Stimulated activated CD4-positive, alpha-beta T cell treated with anti-CD3 and anti-CD28 coated beads, Interleukin-1b, Interleukin-23, amount 100 ng/mL, for 48 hours (primary cell): ENCODE measurements around the gene SMAD2.
"Not testable (repeated sequence)": the region's sequence is repeated elsewhere in the genome, so short reads cannot be mapped to it uniquely, and the experiment has no call there.

Experiments
- DNase-seq: peaks from one replicate; pipeline ENCODE4 v3.0.0-alpha.2; 2020

The SMAD2 gene

GRCh38 chr18:47781561-47781960, 148.9 kb downstream of the SMAD2 start:
- DNase-seq: no peak

GRCh38 chr18:47780011-47780725, 150.3 kb downstream of the SMAD2 start:
- no peak for DNase-seq

DNA sequence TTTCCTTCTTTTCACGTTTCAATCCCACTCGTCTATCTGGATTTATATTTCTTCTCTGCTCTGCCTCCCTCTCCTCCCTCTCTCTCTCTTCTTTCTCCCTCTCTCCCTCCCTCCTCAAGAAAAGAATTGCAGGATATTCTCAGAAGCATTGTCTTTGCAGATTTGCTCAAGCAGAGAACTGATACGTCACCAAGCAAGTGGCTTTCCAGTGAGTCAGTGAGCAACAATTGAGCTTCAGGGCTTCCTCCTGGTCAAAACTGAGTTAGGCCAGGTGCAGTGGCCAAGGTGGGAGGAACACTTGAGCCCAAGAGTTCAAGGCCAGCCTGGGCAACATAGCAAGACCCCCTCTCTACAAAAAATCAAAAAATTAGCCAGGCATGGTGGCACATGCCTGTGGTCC, 151.1 kb downstream of the SMAD2 start:
- no peak for DNase-seq

GRCh38 chr18:47777626-47778025, 152.8 kb downstream of the SMAD2 start:
- no peak for DNase-seq

- no peak for DNase-seq
These were observed 154.5 kb downstream of the SMAD2 start for GRCh38 chr18:47775961-47776360.

- DNase-seq: no peak
These were observed 156.5 kb downstream of the SMAD2 start for GRCh38 chr18:47773931-47774330.

DNA sequence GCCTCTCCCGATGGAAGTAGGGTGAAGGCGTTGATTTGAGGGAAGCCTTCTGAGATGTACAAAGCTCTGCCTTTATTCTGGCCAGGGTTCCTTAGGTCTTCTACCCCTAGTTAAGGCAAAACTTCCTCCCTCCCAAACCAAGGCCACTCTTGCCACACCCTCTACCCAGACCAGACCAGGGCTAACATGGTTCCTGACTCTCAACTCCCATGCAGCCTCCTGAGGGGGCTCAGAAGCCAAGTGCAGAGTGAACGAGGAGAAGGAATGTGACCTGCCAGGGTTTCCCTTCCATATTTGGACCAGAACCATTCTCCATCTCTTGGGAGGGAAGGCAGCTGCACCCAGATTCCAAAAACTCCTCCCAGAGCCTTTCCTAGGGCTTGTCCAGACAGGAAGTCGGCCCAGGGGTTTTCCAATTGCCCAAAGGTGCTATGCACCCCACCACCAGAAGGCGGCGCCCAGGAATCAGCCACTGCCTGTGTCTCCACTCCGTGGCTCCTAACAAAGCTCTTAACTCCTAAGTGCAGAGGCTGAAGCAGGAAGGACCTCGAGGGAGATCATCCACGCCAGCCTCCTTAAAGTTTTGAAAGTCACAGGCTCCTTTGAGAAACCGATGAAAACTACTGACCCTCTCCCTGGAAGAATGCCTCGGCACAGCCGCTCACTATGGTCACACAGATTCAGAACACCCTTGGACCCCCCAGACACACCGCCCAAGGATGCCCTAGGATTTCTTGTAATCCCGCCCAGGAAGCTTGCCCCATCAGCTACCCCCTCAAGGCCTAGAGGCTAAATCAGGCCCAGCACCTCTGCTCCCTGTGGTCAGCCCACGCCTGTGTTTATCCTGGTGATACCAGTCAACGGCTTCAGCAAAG, 157.8 kb downstream of the SMAD2 start:
- DNase-seq: peak; percentile 56

GRCh38 chr18:47771922-47772321, 158.5 kb downstream of the SMAD2 start:
- no peak for DNase-seq

DNA sequence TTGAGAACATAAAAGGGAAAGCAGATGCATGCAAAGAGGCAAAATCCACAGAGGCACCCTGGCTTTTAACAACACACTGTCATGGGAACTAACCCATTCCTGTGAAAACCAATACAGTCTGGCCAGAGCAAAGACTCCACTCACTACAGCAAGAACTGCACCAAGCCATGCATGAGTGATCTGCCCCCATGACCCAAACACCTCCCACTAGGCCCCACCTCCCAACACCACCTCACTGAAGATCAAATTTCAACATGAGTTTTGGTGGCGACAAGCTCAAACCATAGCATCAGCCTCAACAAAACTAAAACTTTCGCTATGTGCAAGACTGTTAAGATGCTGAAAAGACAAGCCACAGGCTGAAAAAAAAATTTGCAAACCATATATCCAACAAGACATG, 162.8 kb downstream of the SMAD2 start:
- no peak for DNase-seq

DNA sequence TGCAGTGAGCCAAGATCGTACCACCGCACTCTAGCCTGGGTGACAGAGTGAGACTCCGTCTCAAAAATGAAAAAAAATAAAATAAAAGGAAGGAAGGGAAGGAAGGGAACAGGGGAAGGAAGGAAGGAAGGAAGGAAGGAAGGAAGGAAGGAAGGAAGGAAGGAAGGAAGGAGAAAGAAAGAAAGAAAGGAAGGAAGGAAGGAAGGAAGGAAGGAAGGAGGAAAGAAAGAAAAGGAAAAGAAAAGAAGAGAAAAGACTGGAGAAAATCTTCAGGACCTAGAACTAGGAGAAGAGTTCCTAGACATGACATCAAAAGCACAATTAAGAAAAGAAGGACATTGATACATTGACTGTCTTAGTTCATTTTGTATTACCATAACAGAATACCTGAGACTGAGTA, 163.3 kb downstream of the SMAD2 start:
- DNase-seq: not testable (repeated sequence)
